GM23338 (cell line): ENCODE results near the gene LYZL1.
"Not testable (repeated sequence)": the region's sequence is repeated elsewhere in the genome, so short reads cannot be mapped to it uniquely, and the experiment has no call there.

Experiments used
- CREB1 ChIP-seq: fragments of 250-450 bp; sonication (Bioruptor Pico); IDR thresholded peaks from 2 replicates; pipeline ENCODE4 v1.5.0; 2020; ENCODE audit warnings: low read depth, mild to moderate bottlenecking, moderate library complexity
- EZH2 ChIP-seq: fragments of 200-600 bp; sonication (generic); IDR thresholded peaks from one replicate; pipeline ENCODE4 v1.8.0; 2017; ENCODE audit warnings: antibody characterized with exemption, mild to moderate bottlenecking, low read depth; ENCODE audit not compliant: unreplicated experiment
- TF ChIP-seq, protein P1 (sequence below), 2 experiments: fragments of 200-600 bp in 1 of 2; sonication (generic) in 1 of 2; conservative IDR thresholded peaks; 2 replicates each; pipeline versions ENCODE4 v1.5.1 to v1.6.1; 2016 to 2017; ENCODE audit warnings: antibody characterized with exemption in 2 of 2, low read depth in 2 of 2, mild to moderate bottlenecking in 2 of 2, moderate library complexity in 1 of 2

DNA sequence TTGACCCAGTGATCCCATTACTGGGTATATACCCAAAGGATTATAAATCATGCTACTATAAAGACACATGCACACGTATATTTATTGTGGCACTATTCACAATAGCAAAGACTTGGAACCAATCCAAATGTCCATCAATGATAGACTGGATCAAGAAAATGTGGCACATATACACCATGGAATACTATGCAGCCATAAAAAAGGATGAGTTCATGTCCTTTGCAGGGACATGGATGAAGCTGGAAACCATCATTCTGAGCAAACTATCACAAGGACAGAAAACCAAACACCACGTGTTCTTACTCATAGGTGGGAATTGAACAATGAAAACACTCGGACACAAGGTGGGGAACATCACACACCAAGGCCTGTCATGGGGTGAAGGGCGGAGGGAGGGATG, 48.7 kb downstream of the LYZL1 start:
- TF ChIP-seq EZH2, CREB1: not testable (repeated sequence)
- TF ChIP-seq, protein P1, sequence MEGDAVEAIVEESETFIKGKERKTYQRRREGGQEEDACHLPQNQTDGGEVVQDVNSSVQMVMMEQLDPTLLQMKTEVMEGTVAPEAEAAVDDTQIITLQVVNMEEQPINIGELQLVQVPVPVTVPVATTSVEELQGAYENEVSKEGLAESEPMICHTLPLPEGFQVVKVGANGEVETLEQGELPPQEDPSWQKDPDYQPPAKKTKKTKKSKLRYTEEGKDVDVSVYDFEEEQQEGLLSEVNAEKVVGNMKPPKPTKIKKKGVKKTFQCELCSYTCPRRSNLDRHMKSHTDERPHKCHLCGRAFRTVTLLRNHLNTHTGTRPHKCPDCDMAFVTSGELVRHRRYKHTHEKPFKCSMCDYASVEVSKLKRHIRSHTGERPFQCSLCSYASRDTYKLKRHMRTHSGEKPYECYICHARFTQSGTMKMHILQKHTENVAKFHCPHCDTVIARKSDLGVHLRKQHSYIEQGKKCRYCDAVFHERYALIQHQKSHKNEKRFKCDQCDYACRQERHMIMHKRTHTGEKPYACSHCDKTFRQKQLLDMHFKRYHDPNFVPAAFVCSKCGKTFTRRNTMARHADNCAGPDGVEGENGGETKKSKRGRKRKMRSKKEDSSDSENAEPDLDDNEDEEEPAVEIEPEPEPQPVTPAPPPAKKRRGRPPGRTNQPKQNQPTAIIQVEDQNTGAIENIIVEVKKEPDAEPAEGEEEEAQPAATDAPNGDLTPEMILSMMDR (conservative IDR thresholded peaks at IDR 0.05; ENCODE audit: low read depth in 2 of 2): not testable (repeated sequence)
